Measurements from ENCODE around the gene PMS1. TPM values are rescaled to one million over a fixed set of nuclear protein-coding genes. Genes with fewer than 3 reads are reported as not detected.
"Not testable (repeated sequence)": the region's sequence is repeated elsewhere in the genome, so short reads cannot be mapped to it uniquely, and the experiment has no call there.

Gene PMS1
- total RNA-seq, 1 experiment from 2014 or later, result 43.8 TPM

DNA sequence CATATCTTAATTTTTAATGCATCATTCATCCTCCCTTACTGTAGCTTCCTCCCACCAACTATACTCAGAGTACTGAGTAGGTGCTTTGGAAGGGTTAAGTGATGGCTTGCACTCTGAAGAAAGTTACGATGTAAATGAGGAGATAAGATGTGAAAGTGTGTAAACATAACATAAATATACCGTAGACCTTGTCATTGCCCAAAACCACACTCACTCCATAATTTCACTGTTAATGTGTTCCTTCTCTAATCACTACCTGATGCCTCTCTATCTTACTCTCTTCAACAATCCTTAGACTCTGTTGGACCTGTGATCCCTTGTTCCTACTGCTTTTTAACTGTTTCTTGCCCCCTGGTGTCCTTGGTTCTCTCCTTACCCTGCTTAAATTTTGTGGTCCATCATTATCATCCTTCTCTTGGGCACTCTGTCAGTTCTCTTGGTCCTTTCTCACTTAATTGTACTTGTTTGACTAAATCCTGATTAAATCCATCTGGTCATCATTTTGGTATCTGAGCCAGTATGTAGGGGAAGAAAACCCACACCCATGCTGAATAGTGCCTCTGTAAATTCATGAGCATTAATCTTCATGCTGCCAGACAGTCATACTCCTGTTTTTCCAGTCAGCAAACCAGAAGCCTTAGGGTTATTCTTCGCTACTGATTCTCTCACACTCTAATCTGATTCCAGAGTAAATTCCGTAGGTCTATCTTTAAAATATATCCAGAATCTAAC, 45.0 kb downstream of the PMS1 start:
- CTCF ChIA-PET, result interaction anchor here (0.5 to 0.7 kb wide), 2 partner anchors 8 to 342 kb away, joined by 3 read pairs; no protein-coding TSS in a partner anchor
- H3K36me3 Mint-ChIP-seq (ENCODE audit: insufficient read depth, unreplicated experiment), result no peaks in the 10 kb centered on the region

DNA sequence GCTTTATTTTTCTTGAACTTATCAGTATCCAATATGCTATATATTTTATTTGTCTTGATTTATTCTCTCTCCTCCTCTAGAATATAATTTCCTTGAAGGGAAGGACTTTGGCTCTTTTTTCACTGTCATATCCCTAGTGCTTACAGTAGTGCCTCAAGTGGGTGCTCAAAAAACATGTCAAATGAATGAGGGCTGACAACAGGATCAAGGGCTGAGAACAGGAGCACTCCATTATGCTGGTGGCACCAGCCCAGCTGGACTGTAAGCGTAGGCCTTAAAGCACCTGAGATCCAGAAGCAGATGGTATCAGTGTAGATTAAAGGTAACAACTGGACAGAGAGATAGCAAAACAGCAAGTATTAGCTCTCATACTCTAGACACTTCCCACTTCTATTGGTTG, 46.3 kb downstream of the PMS1 start:
- H3K27me3 Mint-ChIP-seq (ENCODE audit: unreplicated experiment), result no peaks in the 10 kb centered on the region
- CTCF ChIA-PET, result no interaction called here
- H3K36me3 Mint-ChIP-seq (ENCODE audit: insufficient read depth, unreplicated experiment), result no peaks in the 10 kb centered on the region
- intact Hi-C loops (cut with micrococcal nuclease; ENCODE audit: unreplicated experiment), result no loop called here
- H3K9me3 Mint-ChIP-seq (ENCODE audit: low read depth, unreplicated experiment), result no peaks in the 10 kb centered on the region
- H3K4me3 Mint-ChIP-seq (ENCODE audit: low read depth, unreplicated experiment), result no peak overlapping the region
- no peak for DNase-seq
- no TSS peak for BruUV-seq (replicated peaks)
- peaks cover 9% of the 10 kb centered on the region for H3K4me1 Mint-ChIP-seq (ENCODE audit: low read depth, unreplicated experiment)
- H3K27ac Mint-ChIP-seq (ENCODE audit: unreplicated experiment), result no peak overlapping the region
- TF ChIP-seq, protein P1, sequence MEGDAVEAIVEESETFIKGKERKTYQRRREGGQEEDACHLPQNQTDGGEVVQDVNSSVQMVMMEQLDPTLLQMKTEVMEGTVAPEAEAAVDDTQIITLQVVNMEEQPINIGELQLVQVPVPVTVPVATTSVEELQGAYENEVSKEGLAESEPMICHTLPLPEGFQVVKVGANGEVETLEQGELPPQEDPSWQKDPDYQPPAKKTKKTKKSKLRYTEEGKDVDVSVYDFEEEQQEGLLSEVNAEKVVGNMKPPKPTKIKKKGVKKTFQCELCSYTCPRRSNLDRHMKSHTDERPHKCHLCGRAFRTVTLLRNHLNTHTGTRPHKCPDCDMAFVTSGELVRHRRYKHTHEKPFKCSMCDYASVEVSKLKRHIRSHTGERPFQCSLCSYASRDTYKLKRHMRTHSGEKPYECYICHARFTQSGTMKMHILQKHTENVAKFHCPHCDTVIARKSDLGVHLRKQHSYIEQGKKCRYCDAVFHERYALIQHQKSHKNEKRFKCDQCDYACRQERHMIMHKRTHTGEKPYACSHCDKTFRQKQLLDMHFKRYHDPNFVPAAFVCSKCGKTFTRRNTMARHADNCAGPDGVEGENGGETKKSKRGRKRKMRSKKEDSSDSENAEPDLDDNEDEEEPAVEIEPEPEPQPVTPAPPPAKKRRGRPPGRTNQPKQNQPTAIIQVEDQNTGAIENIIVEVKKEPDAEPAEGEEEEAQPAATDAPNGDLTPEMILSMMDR (IDR thresholded peaks at IDR 0.05; ENCODE audit: unreplicated experiment), result no peak

More for the DNA sequence above, 45.0 kb downstream of the PMS1 start:
- Mint-ChIP-seq H3K4me1 (ENCODE audit: low read depth, unreplicated experiment) (peaks cover 9% of the 10 kb centered on the region), H3K27ac (ENCODE audit: unreplicated experiment) (no peak overlapping the region), H3K9me3 (ENCODE audit: low read depth, unreplicated experiment) (no peaks in the 10 kb centered on the region), H3K4me3 (ENCODE audit: low read depth, unreplicated experiment) (no peak overlapping the region), H3K27me3 (ENCODE audit: unreplicated experiment) (no peaks in the 10 kb centered on the region)
- no TSS peak for BruUV-seq (replicated peaks)
- TF ChIP-seq, protein P1 (IDR thresholded peaks at IDR 0.05; ENCODE audit: unreplicated experiment), result no peak
- intact Hi-C loops (cut with micrococcal nuclease; ENCODE audit: unreplicated experiment), result no loop called here
- DNase-seq, result no peak

DNA sequence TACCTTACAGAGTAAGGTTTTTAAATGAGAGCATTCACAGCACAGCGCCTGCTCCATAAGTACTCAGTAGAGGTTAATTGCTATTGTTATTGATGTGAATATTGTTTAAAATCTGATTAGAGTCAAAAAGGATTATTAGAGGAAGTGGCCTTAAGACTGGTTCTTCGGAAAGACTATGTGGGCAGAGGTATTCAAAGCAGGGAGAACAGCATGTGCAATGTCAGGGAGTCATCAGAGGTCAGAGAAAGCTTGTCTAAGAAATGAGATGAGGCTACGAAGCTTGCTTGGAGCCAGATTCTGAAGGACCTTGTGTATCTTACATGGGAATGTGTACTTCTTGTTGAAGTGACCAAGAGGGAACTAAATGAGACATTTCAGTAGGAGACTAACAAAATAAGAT, 49.8 kb downstream of the PMS1 start:
- Mint-ChIP-seq H3K36me3 (ENCODE audit: insufficient read depth, unreplicated experiment) (peaks cover 6% of the 10 kb centered on the region), H3K4me1 (ENCODE audit: low read depth, unreplicated experiment) (peaks cover 23% of the 10 kb centered on the region), H3K27me3 (ENCODE audit: unreplicated experiment) (no peaks in the 10 kb centered on the region), H3K4me3 (ENCODE audit: low read depth, unreplicated experiment) (no peak overlapping the region), H3K27ac (ENCODE audit: unreplicated experiment) (peak overlapping the region; percentile 18), H3K9me3 (ENCODE audit: low read depth, unreplicated experiment) (no peaks in the 10 kb centered on the region)
- no TSS peak for BruUV-seq (replicated peaks)
- intact Hi-C loops (cut with micrococcal nuclease; ENCODE audit: unreplicated experiment), result no loop called here
- CTCF ChIA-PET, result no interaction called here
- DNase-seq, result no peak
- TF ChIP-seq, protein P1 (IDR thresholded peaks at IDR 0.05; ENCODE audit: unreplicated experiment), result no peak

DNA sequence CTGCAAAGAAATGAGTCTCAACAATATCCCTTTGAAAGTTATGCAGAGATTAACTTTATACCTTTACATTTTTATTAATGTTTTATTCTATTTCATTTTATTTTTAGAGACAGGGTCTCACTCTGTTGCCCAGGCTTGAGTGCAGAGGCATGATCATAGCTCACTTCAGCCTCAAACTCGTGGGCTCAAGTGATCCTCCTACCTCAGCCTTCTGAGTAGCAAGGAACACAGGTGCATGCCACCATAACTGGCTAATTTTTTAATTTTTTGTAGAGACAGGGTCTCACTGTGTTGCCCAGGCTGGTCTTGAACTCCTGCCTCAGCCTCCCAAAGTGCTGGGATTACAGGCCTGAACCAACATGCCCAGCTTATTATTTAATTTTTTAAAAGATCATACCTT, 50.4 kb downstream of the PMS1 start:
- intact Hi-C loops (cut with micrococcal nuclease; ENCODE audit: unreplicated experiment); H3K9me3 Mint-ChIP-seq (ENCODE audit: low read depth, unreplicated experiment); DNase-seq; CTCF ChIA-PET; H3K4me3 Mint-ChIP-seq (ENCODE audit: low read depth, unreplicated experiment); H3K36me3 Mint-ChIP-seq (ENCODE audit: insufficient read depth, unreplicated experiment); H3K27me3 Mint-ChIP-seq (ENCODE audit: unreplicated experiment); BruUV-seq (replicated peaks): not testable (repeated sequence)
- Mint-ChIP-seq H3K27ac (ENCODE audit: unreplicated experiment) (peak overlapping the region; percentile 18), H3K4me1 (ENCODE audit: low read depth, unreplicated experiment) (peaks cover 17% of the 10 kb centered on the region)

All from Calu3 (cell line).